ENCODE measurements around the gene C2orf74. TPM values are rescaled to one million over a fixed set of nuclear protein-coding genes. Genes with fewer than 3 reads are reported as not detected.
"Not testable (repeated sequence)": the region's sequence is repeated elsewhere in the genome, so short reads cannot be mapped to it uniquely, and the experiment has no call there.

The C2orf74 gene
- polyA plus RNA-seq, 1 donor (not counting 4 experiments of a cell fraction or from before 2014, with no cell fraction given), result 24.3 TPM

DNA sequence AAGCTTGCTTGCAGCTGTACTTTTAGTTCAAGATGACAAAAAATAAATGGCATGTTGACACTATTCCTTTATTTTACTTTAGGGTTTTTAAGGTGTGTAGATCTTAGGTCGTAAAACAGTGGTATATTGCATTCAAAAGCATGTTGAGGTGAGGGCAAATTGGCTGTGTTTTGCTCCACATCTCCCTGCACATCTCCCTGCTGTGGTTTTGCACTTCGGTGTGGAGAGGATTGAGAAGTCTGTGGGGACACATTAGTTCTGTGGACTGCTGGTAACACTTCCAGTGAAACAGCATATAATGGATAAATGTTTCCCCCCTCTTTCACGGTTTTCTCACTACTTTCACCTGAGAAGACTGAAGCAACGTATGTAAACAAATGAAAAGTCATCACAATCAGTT, 25.1 kb downstream of the C2orf74 start:
- Histone ChIP-seq H3K4me2 (ENCODE audit: control insufficient read depth, extremely low read depth, insufficient read depth, low read depth, low read length) (no peak overlapping the region), H4K20me1 (ENCODE audit: control insufficient read depth, extremely low read depth, insufficient read depth, low read length) (no peaks in the 10 kb centered on the region), H3K79me2 (ENCODE audit: control insufficient read depth, insufficient read depth, low read length) (no peaks in the 10 kb centered on the region), H3K9me1 (ENCODE audit: control insufficient read depth, extremely low read depth, insufficient read depth, low read length) (peaks cover 2% of the 10 kb centered on the region), H2AFZ (ENCODE audit: control insufficient read depth, low read length) (no peak overlapping the region), H3K4me3 (ENCODE audit: control insufficient read depth in 2 of 3, extremely low read depth in 1 of 3, insufficient read depth in 2 of 3, low read depth in 1 of 3, low read length in 3 of 3) (no peak overlapping the region), H3K27ac (ENCODE audit: control insufficient read depth, insufficient read depth, low read length) (no peak overlapping the region), H3K4me1 (ENCODE audit: control insufficient read depth, extremely low read depth, insufficient read depth, low read length) (no peaks in the 10 kb centered on the region), H3K36me3 (ENCODE audit: control insufficient read depth in 2 of 2, extremely low read depth in 1 of 2, insufficient read depth in 2 of 2, low read length in 2 of 2) (peaks cover 34 to 42% of the 10 kb centered on the region in 2 experiments), H3K9me3 (ENCODE audit: control insufficient read depth, low read depth, low read length) (no peaks in the 10 kb centered on the region), H3K27me3 (ENCODE audit: control insufficient read depth, extremely low read depth, insufficient read depth, low read length) (no peaks in the 10 kb centered on the region), H3K9ac (ENCODE audit: control insufficient read depth, extremely low read depth, insufficient read depth, low read length) (no peak overlapping the region)
- dilution Hi-C loops (cut with MboI; ENCODE audit: extremely low pct_ligation_motif_present, low sequenced_read_pairs), result no loop called here
- TF ChIP-seq EZH2 (IDR thresholded peaks at IDR 0.05; ENCODE audit: low read length), result no peak
- TF ChIP-seq, protein P1, sequence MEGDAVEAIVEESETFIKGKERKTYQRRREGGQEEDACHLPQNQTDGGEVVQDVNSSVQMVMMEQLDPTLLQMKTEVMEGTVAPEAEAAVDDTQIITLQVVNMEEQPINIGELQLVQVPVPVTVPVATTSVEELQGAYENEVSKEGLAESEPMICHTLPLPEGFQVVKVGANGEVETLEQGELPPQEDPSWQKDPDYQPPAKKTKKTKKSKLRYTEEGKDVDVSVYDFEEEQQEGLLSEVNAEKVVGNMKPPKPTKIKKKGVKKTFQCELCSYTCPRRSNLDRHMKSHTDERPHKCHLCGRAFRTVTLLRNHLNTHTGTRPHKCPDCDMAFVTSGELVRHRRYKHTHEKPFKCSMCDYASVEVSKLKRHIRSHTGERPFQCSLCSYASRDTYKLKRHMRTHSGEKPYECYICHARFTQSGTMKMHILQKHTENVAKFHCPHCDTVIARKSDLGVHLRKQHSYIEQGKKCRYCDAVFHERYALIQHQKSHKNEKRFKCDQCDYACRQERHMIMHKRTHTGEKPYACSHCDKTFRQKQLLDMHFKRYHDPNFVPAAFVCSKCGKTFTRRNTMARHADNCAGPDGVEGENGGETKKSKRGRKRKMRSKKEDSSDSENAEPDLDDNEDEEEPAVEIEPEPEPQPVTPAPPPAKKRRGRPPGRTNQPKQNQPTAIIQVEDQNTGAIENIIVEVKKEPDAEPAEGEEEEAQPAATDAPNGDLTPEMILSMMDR (optimal IDR thresholded peaks at IDR 0.05 in 1 of 3, IDR thresholded peaks at IDR 0.05 in 1 of 3, conservative IDR thresholded peaks at IDR 0.05 in 1 of 3; ENCODE audit: extremely low read depth in 1 of 3, insufficient read depth in 2 of 3, low read length in 3 of 3), result no peak
- DNase-seq (ENCODE audit: low read depth, low spot score) (no peak), FAIRE-seq (no peak)

DNA sequence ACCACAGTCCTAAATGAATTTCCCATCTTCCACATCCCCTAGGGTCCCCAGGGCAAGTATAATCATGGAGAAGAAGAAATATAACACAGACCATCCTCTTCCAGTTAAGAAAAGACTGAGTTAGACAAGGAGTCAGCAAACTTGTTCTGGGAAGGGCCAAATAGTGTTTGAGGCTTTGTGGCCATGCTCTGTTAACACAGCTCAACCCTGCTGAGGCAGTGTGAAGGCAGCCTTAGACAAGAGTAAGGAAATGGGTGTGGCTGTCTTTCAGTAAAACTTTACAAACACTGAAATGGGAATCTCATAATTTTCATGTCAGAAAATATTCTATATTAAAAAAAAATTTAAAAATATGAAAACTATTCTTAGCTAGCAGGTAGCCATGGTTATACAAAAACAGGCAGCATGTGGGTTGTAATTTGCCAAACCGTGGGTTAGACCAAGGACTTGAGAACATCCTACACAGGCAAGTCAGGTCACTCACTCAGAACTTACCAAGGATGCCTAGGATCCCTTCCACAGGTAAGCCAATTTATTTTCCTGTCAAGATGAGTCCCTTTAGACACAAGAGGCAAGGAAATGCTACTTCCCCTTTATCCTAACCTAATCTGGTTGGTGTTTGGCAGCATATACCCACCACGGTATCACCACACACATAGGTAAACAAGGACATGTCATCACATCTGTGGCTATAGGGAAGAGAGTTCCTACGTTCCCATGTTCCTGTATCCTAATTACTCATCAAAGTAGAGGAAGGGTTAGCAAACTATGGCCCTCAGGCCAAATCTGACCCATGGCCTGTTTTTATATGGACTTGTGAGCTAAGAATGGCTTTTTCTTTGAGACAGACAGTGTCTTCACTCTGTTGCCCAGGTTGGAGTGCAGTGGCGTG, 31.9 kb downstream of the C2orf74 start:
- Histone ChIP-seq H3K79me2 (ENCODE audit: control insufficient read depth, insufficient read depth, low read length) (no peaks in the 10 kb centered on the region), H3K4me3 (ENCODE audit: control insufficient read depth in 2 of 3, extremely low read depth in 1 of 3, insufficient read depth in 2 of 3, low read depth in 1 of 3, low read length in 3 of 3) (no peak overlapping the region), H3K36me3 (ENCODE audit: control insufficient read depth in 2 of 2, extremely low read depth in 1 of 2, insufficient read depth in 2 of 2, low read length in 2 of 2) (peaks cover 0 to 15% of the 10 kb centered on the region in 2 experiments), H4K20me1 (ENCODE audit: control insufficient read depth, extremely low read depth, insufficient read depth, low read length) (no peaks in the 10 kb centered on the region), H3K9ac (ENCODE audit: control insufficient read depth, extremely low read depth, insufficient read depth, low read length) (no peak overlapping the region), H2AFZ (ENCODE audit: control insufficient read depth, low read length) (no peak overlapping the region), H3K9me3 (ENCODE audit: control insufficient read depth, low read depth, low read length) (no peaks in the 10 kb centered on the region), H3K4me2 (ENCODE audit: control insufficient read depth, extremely low read depth, insufficient read depth, low read depth, low read length) (no peak overlapping the region), H3K9me1 (ENCODE audit: control insufficient read depth, extremely low read depth, insufficient read depth, low read length) (no peaks in the 10 kb centered on the region), H3K27ac (ENCODE audit: control insufficient read depth, insufficient read depth, low read length) (no peak overlapping the region), H3K27me3 (ENCODE audit: control insufficient read depth, extremely low read depth, insufficient read depth, low read length) (no peaks in the 10 kb centered on the region), H3K4me1 (ENCODE audit: control insufficient read depth, extremely low read depth, insufficient read depth, low read length) (no peaks in the 10 kb centered on the region)
- no peak for FAIRE-seq
- TF ChIP-seq EZH2 (IDR thresholded peaks at IDR 0.05; ENCODE audit: low read length), result no peak
- TF ChIP-seq, protein P1 (optimal IDR thresholded peaks at IDR 0.05 in 1 of 3, IDR thresholded peaks at IDR 0.05 in 1 of 3, conservative IDR thresholded peaks at IDR 0.05 in 1 of 3; ENCODE audit: extremely low read depth in 1 of 3, insufficient read depth in 2 of 3, low read length in 3 of 3), result no peak
- dilution Hi-C loops (cut with MboI; ENCODE audit: extremely low pct_ligation_motif_present, low sequenced_read_pairs), result no loop called here
- no peak for DNase-seq (ENCODE audit: low read depth, low spot score)

DNA sequence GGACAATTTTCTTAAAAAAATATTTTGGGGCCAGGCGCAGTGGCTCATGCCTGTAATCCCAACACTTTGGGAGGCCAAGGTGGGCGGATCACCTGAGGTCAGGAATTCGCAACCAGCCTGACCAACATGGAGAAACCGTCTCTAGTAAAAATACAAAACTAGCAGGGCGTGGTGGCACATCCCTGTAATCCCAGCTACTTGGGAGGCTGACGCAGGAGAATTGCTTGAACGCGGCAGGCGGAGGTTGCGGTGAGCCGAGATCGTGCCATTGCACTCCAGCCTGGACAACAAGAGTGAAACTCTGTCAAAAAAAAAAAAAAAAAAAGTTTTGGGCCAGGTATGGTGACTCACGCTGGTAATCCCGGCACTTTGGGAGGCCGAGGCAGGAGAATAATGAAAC, 32.7 kb downstream of the C2orf74 start:
- H3K4me3 ChIP-seq (ENCODE audit: control insufficient read depth in 2 of 3, extremely low read depth in 1 of 3, insufficient read depth in 2 of 3, low read depth in 1 of 3, low read length in 3 of 3); FAIRE-seq; H3K27me3 ChIP-seq (ENCODE audit: control insufficient read depth, extremely low read depth, insufficient read depth, low read length); DNase-seq (ENCODE audit: low read depth, low spot score); H3K9me1 ChIP-seq (ENCODE audit: control insufficient read depth, extremely low read depth, insufficient read depth, low read length); H3K4me1 ChIP-seq (ENCODE audit: control insufficient read depth, extremely low read depth, insufficient read depth, low read length); H3K79me2 ChIP-seq (ENCODE audit: control insufficient read depth, insufficient read depth, low read length); H4K20me1 ChIP-seq (ENCODE audit: control insufficient read depth, extremely low read depth, insufficient read depth, low read length); H2AFZ ChIP-seq (ENCODE audit: control insufficient read depth, low read length); H3K27ac ChIP-seq (ENCODE audit: control insufficient read depth, insufficient read depth, low read length); dilution Hi-C loops (cut with MboI; ENCODE audit: extremely low pct_ligation_motif_present, low sequenced_read_pairs); H3K4me2 ChIP-seq (ENCODE audit: control insufficient read depth, extremely low read depth, insufficient read depth, low read depth, low read length); H3K9me3 ChIP-seq (ENCODE audit: control insufficient read depth, low read depth, low read length); H3K9ac ChIP-seq (ENCODE audit: control insufficient read depth, extremely low read depth, insufficient read depth, low read length): not testable (repeated sequence)
- H3K36me3 ChIP-seq (ENCODE audit: control insufficient read depth in 2 of 2, extremely low read depth in 1 of 2, insufficient read depth in 2 of 2, low read length in 2 of 2), result peaks cover 0 to 15% of the 10 kb centered on the region in 2 experiments
